Brain microvascular endothelial cell (primary cell): ENCODE measurements around the gene URB1.

Experiments used
- DNase-seq: peaks from one replicate; pipeline ENCODE4 v3.0.0-alpha.2; 2020
- H3K27ac ChIP-seq: fragments of 250-450 bp; sonication (Bioruptor Pico); 2 replicates; pipeline ENCODE4 v1.5.1; 2020; ENCODE audit warnings: mild to moderate bottlenecking, moderate library complexity
- H3K27me3 ChIP-seq: fragments of 250-450 bp; sonication (Bioruptor Pico); replicated peaks from 2 replicates; pipeline ENCODE4 v1.5.1; 2020; ENCODE audit warnings: mild to moderate bottlenecking
- H3K36me3 ChIP-seq: fragments of 250-450 bp; sonication (Bioruptor Pico); replicated peaks from 2 replicates; pipeline ENCODE4 v1.5.1; 2020; ENCODE audit warnings: mild to moderate bottlenecking
- H3K4me3 ChIP-seq: 2 replicates; pipeline ENCODE4 v1.5.1; 2011; ENCODE audit warnings: low read depth, mild to moderate bottlenecking, control low read depth, low read length, moderate library complexity
- CTCF ChIP-seq: IDR thresholded peaks from 2 replicates; pipeline ENCODE4 v1.5.1; 2011; ENCODE audit warnings: low read depth, mild to moderate bottlenecking, moderate library complexity, low read length, control low read depth, inconsistent platforms; ENCODE audit errors: missing control alignments
- in situ Hi-C: cut with HindIII; loops from 2 replicates; pipeline ENCODE4 v1.10.0; 2017; ENCODE audit warnings: low sequenced_read_pairs, low pct_ligation_motif_present

The URB1 gene

GRCh38 chr21:32388306-32388705 is 4.5 kb downstream of the URB1 start:
- in situ Hi-C loops = no loop called here
- no peak for DNase-seq
- Histone ChIP-seq H3K27ac (no peak overlapping the region), H3K36me3 (peaks cover 16% of the 10 kb centered on the region), H3K27me3 (no peaks in the 10 kb centered on the region), H3K4me3 (no peak overlapping the region)
- TF ChIP-seq CTCF = no peak

GRCh38 chr21:32387151-32387550 is 5.7 kb downstream of the URB1 start:
- Histone ChIP-seq H3K36me3 (peaks cover 26% of the 10 kb centered on the region), H3K4me3 (no peak overlapping the region), H3K27me3 (no peaks in the 10 kb centered on the region), H3K27ac (no peak overlapping the region)
- no peak for DNase-seq
- in situ Hi-C loops = no loop called here
- TF ChIP-seq CTCF = no peak

- no peaks in the 10 kb centered on the region for H3K27me3 ChIP-seq
- peaks cover 26% of the 10 kb centered on the region for H3K36me3 ChIP-seq
- TF ChIP-seq CTCF = no peak
- H3K4me3 ChIP-seq = no peak overlapping the region
- H3K27ac ChIP-seq = no peak overlapping the region
- no peak for DNase-seq
- in situ Hi-C loops = no loop called here
Observed at GRCh38 chr21:32386195-32386870, 6.5 kb downstream of the URB1 start.

GRCh38 chr21:32383812-32384211 is 9.0 kb downstream of the URB1 start:
- Histone ChIP-seq H3K4me3 (no peak overlapping the region), H3K36me3 (peaks cover 38% of the 10 kb centered on the region), H3K27ac (no peak overlapping the region), H3K27me3 (no peaks in the 10 kb centered on the region)
- in situ Hi-C loops = no loop called here
- no peak for TF ChIP-seq CTCF
- no peak for DNase-seq

GRCh38 chr21:32382108-32382644 is 10.6 kb downstream of the URB1 start:
- Histone ChIP-seq H3K36me3 (peaks cover 54% of the 10 kb centered on the region), H3K27ac (peak overlapping the region; percentile 24), H3K4me3 (no peak overlapping the region), H3K27me3 (no peaks in the 10 kb centered on the region)
- in situ Hi-C loops = no loop called here
- no peak for DNase-seq
- TF ChIP-seq CTCF = no peak

GRCh38 chr21:32381571-32381970 is 11.2 kb downstream of the URB1 start:
- TF ChIP-seq CTCF = no peak
- Histone ChIP-seq H3K27me3 (no peaks in the 10 kb centered on the region), H3K4me3 (no peak overlapping the region), H3K36me3 (peaks cover 58% of the 10 kb centered on the region), H3K27ac (peak overlapping the region; percentile 24)
- in situ Hi-C loops = no loop called here
- no peak for DNase-seq
